Measurements from ENCODE around the gene FOXA3.

Gene FOXA3

GRCh38 chr19:45897261-45897812, 33.2 kb downstream of the FOXA3 start:
- no peak for DNase-seq

GRCh38 chr19:45899253-45899652, 35.1 kb downstream of the FOXA3 start:
- no peak for DNase-seq

- no peak for DNase-seq
These were observed 35.9 kb downstream of the FOXA3 start for GRCh38 chr19:45899919-45900589.

GRCh38 chr19:45900738-45901431, 36.8 kb downstream of the FOXA3 start:
- DNase-seq = no peak

GRCh38 chr19:45901432-45901911, 37.3 kb downstream of the FOXA3 start:
- DNase-seq = no peak

GRCh38 chr19:45901912-45902650, 38.0 kb downstream of the FOXA3 start, which contains the start of gene MYPOP:
Gene MYPOP, minus strand, starts transcription at chr19:45902613. Its CDS starts 840 bp downstream, at chr19:45901773.
- DNase-seq = no peak

GRCh38 chr19:45902651-45903625, 38.8 kb downstream of the FOXA3 start:
- peak; percentile 87 for DNase-seq

GRCh38 chr19:45905011-45905410, 40.9 kb downstream of the FOXA3 start:
- DNase-seq = no peak

GRCh38 chr19:45906221-45906620, 42.1 kb downstream of the FOXA3 start:
- DNase-seq = no peak

GRCh38 chr19:45908956-45909355, 44.8 kb downstream of the FOXA3 start:
- no peak for DNase-seq

- DNase-seq = no peak
These were observed 47.2 kb downstream of the FOXA3 start for GRCh38 chr19:45911291-45911690.

GRCh38 chr19:45913874-45914830, 50.0 kb downstream of the FOXA3 start, which contains the start of gene NANOS2:
Gene NANOS2, minus strand, starts transcription at chr19:45914778. Its CDS starts 85 bp downstream, at chr19:45914693.
- no peak for DNase-seq

- no peak for DNase-seq
These were observed 53.4 kb downstream of the FOXA3 start for GRCh38 chr19:45917421-45918091.

- DNase-seq = no peak
These were observed 54.6 kb downstream of the FOXA3 start for GRCh38 chr19:45918721-45919120.

- no peak for DNase-seq
These were observed 55.6 kb downstream of the FOXA3 start for GRCh38 chr19:45919678-45920077.

- no peak for DNase-seq
These were observed 56.3 kb downstream of the FOXA3 start for GRCh38 chr19:45920458-45920857.

GRCh38 chr19:45922281-45922680, 58.2 kb downstream of the FOXA3 start:
- no peak for DNase-seq
